ENCODE measurements around the gene QSOX2.
"Not testable (repeated sequence)": the region's sequence is repeated elsewhere in the genome, so short reads cannot be mapped to it uniquely, and the experiment has no call there.

Gene QSOX2

GRCh38 chr9:136282272-136282861, 36.8 kb upstream of the QSOX2 start:
- DNase-seq (ENCODE audit: low read depth in 2 of 3, low spot score in 1 of 3), result no peak

GRCh38 chr9:136281421-136282271, 36.0 kb upstream of the QSOX2 start:
- DNase-seq (ENCODE audit: low read depth in 2 of 3, low spot score in 1 of 3), result no peak

- no peak for DNase-seq (ENCODE audit: low read depth in 2 of 3, low spot score in 1 of 3)
These were observed 35.1 kb upstream of the QSOX2 start for GRCh38 chr9:136280535-136281315.

GRCh38 chr9:136279471-136279870, 33.9 kb upstream of the QSOX2 start:
- no peak for DNase-seq (ENCODE audit: low read depth in 2 of 3, low spot score in 1 of 3)

GRCh38 chr9:136278894-136279293, 33.3 kb upstream of the QSOX2 start:
- DNase-seq (ENCODE audit: low read depth in 2 of 3, low spot score in 1 of 3), result no peak

- DNase-seq (ENCODE audit: low read depth in 2 of 3, low spot score in 1 of 3), result no peak
These were observed 32.6 kb upstream of the QSOX2 start for GRCh38 chr9:136278221-136278620.

GRCh38 chr9:136277746-136278145, 32.1 kb upstream of the QSOX2 start:
- DNase-seq (ENCODE audit: low read depth in 2 of 3, low spot score in 1 of 3), result no peak

GRCh38 chr9:136276716-136277115, 31.1 kb upstream of the QSOX2 start:
- no peak for DNase-seq (ENCODE audit: low read depth in 2 of 3, low spot score in 1 of 3)

- no peak for DNase-seq (ENCODE audit: low read depth in 2 of 3, low spot score in 1 of 3)
These were observed 30.2 kb upstream of the QSOX2 start for GRCh38 chr9:136275655-136276429.

- DNase-seq (ENCODE audit: low read depth in 2 of 3, low spot score in 1 of 3), result no peak
These were observed 29.4 kb upstream of the QSOX2 start for GRCh38 chr9:136274786-136275654.

GRCh38 chr9:136273921-136274785, 28.5 kb upstream of the QSOX2 start:
- no peak for DNase-seq (ENCODE audit: low read depth in 2 of 3, low spot score in 1 of 3)

GRCh38 chr9:136273244-136273865, 27.7 kb upstream of the QSOX2 start:
- DNase-seq (ENCODE audit: low read depth in 2 of 3, low spot score in 1 of 3), result no peak

- no peak for DNase-seq (ENCODE audit: low read depth in 2 of 3, low spot score in 1 of 3)
These were observed 24.6 kb upstream of the QSOX2 start for GRCh38 chr9:136270173-136270705.

- DNase-seq (ENCODE audit: low read depth in 2 of 3, low spot score in 1 of 3), result no peak
These were observed 23.1 kb upstream of the QSOX2 start for GRCh38 chr9:136268735-136269134.

- no peak for DNase-seq (ENCODE audit: low read depth in 2 of 3, low spot score in 1 of 3)
These were observed 22.7 kb upstream of the QSOX2 start for GRCh38 chr9:136268318-136268717.

GRCh38 chr9:136267261-136268111, 21.9 kb upstream of the QSOX2 start:
- DNase-seq (ENCODE audit: low read depth in 2 of 3, low spot score in 1 of 3), result peak; percentile 78 to 88 (median 78)

- DNase-seq (ENCODE audit: low read depth in 2 of 3, low spot score in 1 of 3), result not testable (repeated sequence)
These were observed 21.0 kb upstream of the QSOX2 start for GRCh38 chr9:136266641-136267040.
